Tibial nerve (tissue), 4 donors: Measurements from ENCODE around the gene AKAP3. TPM values are rescaled to one million over a fixed set of nuclear protein-coding genes. Genes with fewer than 3 reads are reported as not detected.

Experiments used
- DNase-seq, 2 donors: peaks; one replicate each; pipeline ENCODE4 v3.0.0-alpha.2; 2019; ENCODE audit warnings: low spot score in 2 of 2
- H3K27ac ChIP-seq, 4 donors: fragments of 200-600 bp; sonication (generic) in 3 of 4; one replicate each; pipeline ENCODE4 v1.5.1; 2017 to 2019; ENCODE audit warnings: mild to moderate bottlenecking in 1 of 4
- H3K27me3 ChIP-seq, 2 donors: fragments of 200-600 bp; sonication (generic) in 1 of 2; one replicate each; pipeline versions ENCODE4 v1.5.1 to v1.6.0; 2017 to 2019
- H3K36me3 ChIP-seq, 3 donors: fragments of 200-600 bp; sonication (generic); one replicate each; pipeline ENCODE4 v1.5.1; 2018 to 2019
- H3K4me1 ChIP-seq, 4 donors: fragments of 200-600 bp; sonication (generic) in 3 of 4; one replicate each; pipeline ENCODE4 v1.5.1; 2017 to 2019
- H3K4me3 ChIP-seq, 4 donors: fragments of 200-600 bp; sonication (generic) in 3 of 4; one replicate each; pipeline ENCODE4 v1.5.1; 2017 to 2019; ENCODE audit warnings: mild to moderate bottlenecking in 1 of 4, moderate library complexity in 1 of 4
- H3K9me3 ChIP-seq, 4 donors: fragments of 200-600 bp; sonication (generic) in 3 of 4; one replicate each; pipeline ENCODE4 v1.5.1; 2017 to 2019
- EP300 ChIP-seq, 2 donors: sonication (generic); formaldehyde crosslinking; IDR thresholded peaks; one replicate each; pipeline ENCODE4 v1.6.1; 2017; ENCODE audit warnings: antibody characterized with exemption in 2 of 2, mild to moderate bottlenecking in 1 of 2
- POLR2A ChIP-seq, 2 donors: fragments of 450-650 bp; IDR thresholded peaks; one replicate each; pipeline ENCODE4 v1.6.1; 2017; ENCODE audit warnings: antibody characterized with exemption in 2 of 2, mild to moderate bottlenecking in 2 of 2, moderate library complexity in 2 of 2
- WGBS, 2 donors: methylation state at CpG; one replicate each; pipeline ENCODE4 v1.1.5; 2018; 5-methylcytosine and 5-hydroxymethylcytosine counted together
- total RNA-seq, 4 donors: library from RNA; depleted of rRNA; stranded (reverse); fragments of >200 nt; gene quantifications; one replicate each; pipeline ENCODE4 v1.1.0, GENCODE V29; 2016
- TF ChIP-seq, protein P1 (sequence below), 5 experiments: fragments of 200-600 bp in 3 of 5; fragments of 450-650 bp in 2 of 5; sonication (generic) in 3 of 5; IDR thresholded peaks; one replicate each; pipeline ENCODE4 v1.5.1; 2016 to 2019; ENCODE audit warnings: antibody characterized with exemption in 5 of 5, mild to moderate bottlenecking in 3 of 5, moderate library complexity in 2 of 5

AKAP3 gene
- total RNA-seq, 4 donors from 2014 or later, result 0.20 to 3.7 (median 0.46) TPM

DNA sequence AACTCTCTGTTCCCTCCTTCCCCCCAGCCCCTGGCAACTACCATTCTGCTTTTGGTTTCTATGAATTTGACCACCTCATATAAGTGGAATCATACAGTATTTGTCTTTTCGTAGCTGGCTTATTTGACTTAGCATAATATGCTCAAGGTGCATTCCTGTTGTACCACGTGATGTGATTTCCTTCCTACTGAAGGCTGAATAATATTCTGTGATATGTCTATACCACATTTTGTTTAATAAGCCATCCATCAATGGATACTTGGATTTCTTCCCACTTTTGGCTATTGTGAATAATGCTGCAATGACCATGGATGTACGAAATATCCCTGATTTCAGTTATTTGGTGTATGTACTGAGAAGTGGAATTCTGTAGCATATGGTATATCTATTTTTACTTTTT lies 16.4 kb upstream of the AKAP3 start:
- H3K4me1 ChIP-seq, result no peaks in the 10 kb centered on the region
- peaks cover 0 to 100% (median 50%) of the 10 kb centered on the region in 3 donors for H3K36me3 ChIP-seq
- WGBS, 2 donors, result 96 to 97% methylated on average over 3 of the region's 3 CpGs

DNA sequence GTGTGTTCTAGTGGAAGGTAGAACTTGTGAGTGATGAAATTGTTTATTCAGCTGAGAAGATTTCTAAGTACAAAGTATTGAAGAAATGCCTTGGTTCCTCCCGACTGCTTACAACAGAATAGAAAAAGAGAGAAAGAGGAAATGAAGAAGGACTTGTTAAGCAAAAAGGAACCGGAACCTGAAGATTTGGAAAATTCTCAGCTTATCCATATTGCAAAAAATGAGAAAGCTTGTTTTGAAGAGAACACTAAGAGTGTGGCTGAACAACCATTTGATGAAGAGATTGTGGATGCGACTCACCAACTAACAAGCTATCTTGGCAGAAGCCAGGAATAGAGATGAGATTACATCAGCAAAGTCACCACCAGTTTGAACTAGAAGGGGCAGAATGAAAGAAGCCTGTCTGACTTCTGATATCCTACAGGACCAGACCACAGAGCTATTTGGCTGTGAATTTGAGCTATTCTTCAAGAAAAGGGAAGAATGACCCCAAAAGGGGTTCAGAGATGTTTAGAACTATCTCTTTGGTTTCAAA lies 15.2 kb upstream of the AKAP3 start:
- no peak overlapping the region for H3K27ac ChIP-seq
- H3K27me3 ChIP-seq, result no peaks in the 10 kb centered on the region
- peaks cover 0 to 100% (median 56%) of the 10 kb centered on the region in 3 donors for H3K36me3 ChIP-seq
- WGBS, 2 donors, result 60 to 68% methylated on average over 3 of the region's 3 CpGs
- no peak overlapping the region for H3K4me3 ChIP-seq
- peaks cover 0 to 3% (median 0%) of the 10 kb centered on the region in 4 donors for H3K9me3 ChIP-seq
- no peak for DNase-seq
- TF ChIP-seq EP300 (IDR thresholded peaks at IDR 0.05) (no peak), POLR2A (IDR thresholded peaks at IDR 0.05) (no peak)
- TF ChIP-seq, protein P1, sequence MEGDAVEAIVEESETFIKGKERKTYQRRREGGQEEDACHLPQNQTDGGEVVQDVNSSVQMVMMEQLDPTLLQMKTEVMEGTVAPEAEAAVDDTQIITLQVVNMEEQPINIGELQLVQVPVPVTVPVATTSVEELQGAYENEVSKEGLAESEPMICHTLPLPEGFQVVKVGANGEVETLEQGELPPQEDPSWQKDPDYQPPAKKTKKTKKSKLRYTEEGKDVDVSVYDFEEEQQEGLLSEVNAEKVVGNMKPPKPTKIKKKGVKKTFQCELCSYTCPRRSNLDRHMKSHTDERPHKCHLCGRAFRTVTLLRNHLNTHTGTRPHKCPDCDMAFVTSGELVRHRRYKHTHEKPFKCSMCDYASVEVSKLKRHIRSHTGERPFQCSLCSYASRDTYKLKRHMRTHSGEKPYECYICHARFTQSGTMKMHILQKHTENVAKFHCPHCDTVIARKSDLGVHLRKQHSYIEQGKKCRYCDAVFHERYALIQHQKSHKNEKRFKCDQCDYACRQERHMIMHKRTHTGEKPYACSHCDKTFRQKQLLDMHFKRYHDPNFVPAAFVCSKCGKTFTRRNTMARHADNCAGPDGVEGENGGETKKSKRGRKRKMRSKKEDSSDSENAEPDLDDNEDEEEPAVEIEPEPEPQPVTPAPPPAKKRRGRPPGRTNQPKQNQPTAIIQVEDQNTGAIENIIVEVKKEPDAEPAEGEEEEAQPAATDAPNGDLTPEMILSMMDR (IDR thresholded peaks at IDR 0.05), result no peak
- H3K4me1 ChIP-seq, result no peaks in the 10 kb centered on the region

More for the DNA sequence above, 16.4 kb upstream of the AKAP3 start:
- no peak for DNase-seq
- Histone ChIP-seq H3K4me3 (no peak overlapping the region), H3K27ac (no peak overlapping the region), H3K27me3 (no peaks in the 10 kb centered on the region), H3K9me3 (peaks cover 0 to 3% (median 0%) of the 10 kb centered on the region in 4 donors)
- TF ChIP-seq EP300 (IDR thresholded peaks at IDR 0.05) (no peak), POLR2A (IDR thresholded peaks at IDR 0.05) (no peak)
- TF ChIP-seq, protein P1 (IDR thresholded peaks at IDR 0.05), result no peak

DNA sequence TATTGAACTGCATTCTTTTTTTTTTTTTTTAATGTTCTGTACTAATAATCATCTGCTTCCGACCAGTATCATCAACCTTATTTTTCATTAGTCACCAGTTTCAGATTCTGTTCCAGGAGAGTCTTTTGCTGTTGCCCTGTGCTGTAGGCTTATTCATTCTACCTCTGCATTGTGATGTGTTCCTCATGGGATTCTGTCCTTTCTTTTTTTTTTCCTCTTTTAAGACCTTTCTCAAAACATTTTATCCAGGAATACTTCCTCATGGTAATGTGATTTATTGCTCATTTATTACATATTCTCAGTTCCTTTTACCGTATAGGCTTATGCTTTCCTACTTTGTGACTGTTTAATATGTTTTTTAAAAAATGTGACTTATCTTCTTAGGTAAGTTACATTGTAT lies 4.8 kb upstream of the AKAP3 start:
- Histone ChIP-seq H3K27me3 (no peaks in the 10 kb centered on the region), H3K27ac (no peak overlapping the region), H3K36me3 (peaks cover 0 to 47% (median under 1%) of the 10 kb centered on the region in 3 donors), H3K9me3 (no peaks in the 10 kb centered on the region), H3K4me3 (no peak overlapping the region), H3K4me1 (peaks cover 0 to 35% (median 12%) of the 10 kb centered on the region in 4 donors)
- 69 to 78% methylated on average over 2 of the region's 2 CpGs for WGBS, 2 donors
- TF ChIP-seq, protein P1 (IDR thresholded peaks at IDR 0.05), result no peak
- TF ChIP-seq EP300 (IDR thresholded peaks at IDR 0.05), result no peak
- no peak for TF ChIP-seq POLR2A (IDR thresholded peaks at IDR 0.05)
- DNase-seq, result no peak

DNA sequence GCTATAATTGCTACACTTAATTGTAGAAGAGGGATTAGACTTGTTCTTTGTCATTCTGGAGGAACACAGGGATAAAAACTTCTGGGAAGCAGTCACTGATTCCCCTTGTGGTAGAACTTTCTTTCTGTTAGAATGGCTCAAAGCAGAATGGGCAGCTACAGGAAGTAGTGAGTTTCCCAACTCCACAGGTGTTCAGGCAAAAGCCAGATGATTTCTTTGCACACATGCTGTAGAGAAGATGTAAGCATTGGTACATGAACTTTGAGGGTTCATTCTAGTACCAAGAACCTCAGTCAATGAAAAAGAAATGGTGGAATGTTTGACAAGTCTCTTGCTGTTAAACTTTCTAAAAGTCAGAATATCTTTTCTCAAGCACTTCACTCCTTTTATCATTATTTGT lies 4.4 kb upstream of the AKAP3 start:
- no peak for TF ChIP-seq EP300 (IDR thresholded peaks at IDR 0.05)
- TF ChIP-seq POLR2A (IDR thresholded peaks at IDR 0.05), result no peak
- TF ChIP-seq, protein P1 (IDR thresholded peaks at IDR 0.05), result no peak
- H3K27ac ChIP-seq, result no peak overlapping the region
- peaks cover 0 to 43% (median 0%) of the 10 kb centered on the region in 3 donors for H3K36me3 ChIP-seq
- no peaks in the 10 kb centered on the region for H3K27me3 ChIP-seq
- H3K4me3 ChIP-seq, result no peak overlapping the region
- H3K4me1 ChIP-seq, result peaks cover 0 to 35% (median 12%) of the 10 kb centered on the region in 4 donors
- no peak for DNase-seq
- no peaks in the 10 kb centered on the region for H3K9me3 ChIP-seq

DNA sequence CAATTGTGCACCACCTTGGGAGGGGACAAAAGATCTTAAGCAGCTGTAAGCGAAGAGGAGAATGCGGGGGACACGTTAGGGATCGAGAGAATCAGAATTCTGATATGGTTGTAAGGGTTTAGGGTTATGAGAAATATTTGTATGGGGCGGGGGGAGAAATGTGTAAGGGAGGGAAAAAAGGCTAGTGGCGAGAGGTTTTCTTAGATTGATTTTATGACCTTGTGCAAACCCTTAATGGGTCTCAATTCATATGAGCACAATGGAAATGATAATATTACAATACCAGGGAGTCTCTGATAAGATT lies 459 bp upstream of the AKAP3 start:
- 0 to 1% methylated on average over 6 of the region's 6 CpGs for WGBS, 2 donors
- Histone ChIP-seq H3K27me3 (no peaks in the 10 kb centered on the region), H3K9me3 (no peaks in the 10 kb centered on the region), H3K27ac (peak overlapping the region; percentile 65 to 91 (median 88)), H3K4me1 (peaks cover 0 to 43% (median 16%) of the 10 kb centered on the region in 4 donors), H3K4me3 (peak overlapping the region; percentile 56 to 91 (median 73)), H3K36me3 (peaks cover 0 to 3% (median 0%) of the 10 kb centered on the region in 3 donors)
- TF ChIP-seq, protein P1 (IDR thresholded peaks at IDR 0.05), result no peak
- TF ChIP-seq EP300 (IDR thresholded peaks at IDR 0.05) (no peak), POLR2A (IDR thresholded peaks at IDR 0.05) (no peak)
- no peak for DNase-seq
